ENCODE data around the gene TOM1L2. TPM values are rescaled to one million over a fixed set of nuclear protein-coding genes. Genes with fewer than 3 reads are reported as not detected.

TOM1L2 gene
- total RNA-seq = 23.9 and 34.2 TPM in 2 replicates

GRCh38 chr17:17972126-17972951 lies at the start of gene TOM1L2, which contains the start of gene DRC3:
Gene TOM1L2 (minus strand): TSS chr17:17972400. CDS start chr17:17972313, 87 bp downstream.
Gene DRC3 (plus strand): TSS chr17:17972862. CDS start chr17:17977599, 4,737 bp downstream.

GRCh38 chr17:17836818-17837379 lies 135.3 kb downstream of the TOM1L2 start, which contains the start of gene SREBF1:
Gene SREBF1 (minus strand): TSS chr17:17836986. CDS start chr17:17836817, 169 bp downstream.

Other genes with a start within 250 kb of the TOM1L2 start
- gene SREBF1, start 135.4 kb downstream of the TOM1L2 start, total RNA-seq = 82.7 and 97.3 TPM in 2 replicates
- 0.50 and 0.59 TPM in 2 replicates for gene DRC3, start 462 bp upstream of the TOM1L2 start, total RNA-seq
- 9.6 and 14.9 TPM in 2 replicates for gene ATPAF2, start 66.8 kb upstream of the TOM1L2 start, total RNA-seq
- 5.4 and 7.1 TPM in 2 replicates for gene GID4, start 67.0 kb upstream of the TOM1L2 start, total RNA-seq
- 43.0 and 43.7 TPM in 2 replicates for gene DRG2, start 115.5 kb upstream of the TOM1L2 start, total RNA-seq
- gene MYO15A, start 136.4 kb upstream of the TOM1L2 start, total RNA-seq = 0.59 and 2.4 TPM in 2 replicates
- gene ALKBH5, start 211.4 kb upstream of the TOM1L2 start, total RNA-seq = 76.0 and 79.7 TPM in 2 replicates